H1 (cell line): ENCODE data around the gene TPP1. TPM values are rescaled to one million over a fixed set of nuclear protein-coding genes. Genes with fewer than 3 reads are reported as not detected.

Source experiments
- CTCF ChIA-PET: fragments of 300-600 bp; sonication (Branson Sonifier 250); formaldehyde crosslinking; loops from one replicate; lab custom pipeline; 2021; ENCODE audit not compliant: partially characterized antibody; lab: Charles Lee
- POLR2A ChIA-PET: fragments of 300-600 bp; sonication (Branson Sonifier 250); formaldehyde crosslinking; loops from one replicate; lab custom pipeline; 2021; ENCODE audit warnings: inconsistent platforms; ENCODE audit not compliant: partially characterized antibody; lab: Charles Lee
- DNase-seq, 2 experiments: peaks; one replicate each; pipeline versions ENCODE4 v3.0.0 to v3.0.0-alpha.2; 2010 to 2022; ENCODE audit warnings: low spot score in 2 of 2, low read depth in 1 of 2, mixed read lengths in 1 of 2
- FAIRE-seq: peaks from 2 replicates; lab custom pipeline; 2011; peaks lifted over from hg19 to GRCh38; lab: Jason Lieb, UNC
- H2AFZ ChIP-seq: 2 replicates; pipeline ENCODE4 v1.8.1; 2012; ENCODE audit warnings: low read length, inconsistent platforms
- H2AK5ac ChIP-seq: 2 replicates; pipeline ENCODE4 v1.6.1; 2013; ENCODE audit warnings: low read depth, low read length
- H2BK120ac ChIP-seq: replicated peaks from 2 replicates; pipeline ENCODE3; 2013; ENCODE audit warnings: low read depth, low read length, inconsistent platforms
- H2BK12ac ChIP-seq: 2 replicates; pipeline ENCODE4 v1.6.1; 2013; ENCODE audit warnings: low read depth, low read length
- H2BK15ac ChIP-seq: 2 replicates; pipeline ENCODE4 v1.6.1; 2013; ENCODE audit warnings: low read length
- H2BK20ac ChIP-seq: 2 replicates; pipeline ENCODE4 v1.6.1; 2013; ENCODE audit warnings: low read length
- H2BK5ac ChIP-seq: 2 replicates; pipeline ENCODE4 v1.6.1; 2013; ENCODE audit warnings: low read depth, low read length
- H3K14ac ChIP-seq: 2 replicates; pipeline ENCODE4 v1.6.1; 2013; ENCODE audit warnings: inconsistent platforms; ENCODE audit not compliant: insufficient read length
- H3K18ac ChIP-seq: 2 replicates; pipeline ENCODE4 v1.6.1; 2013; ENCODE audit warnings: low read length; ENCODE audit errors: extremely low read depth
- H3K23ac ChIP-seq: 2 replicates; pipeline ENCODE4 v1.6.1; 2013; ENCODE audit warnings: inconsistent platforms; ENCODE audit not compliant: insufficient read length
- H3K23me2 ChIP-seq: 2 replicates; pipeline ENCODE4 v1.6.1; 2013; ENCODE audit warnings: low read depth, low read length
- H3K27ac ChIP-seq: 2 replicates; pipeline ENCODE4 v1.6.1; 2011; ENCODE audit warnings: low read depth, low read length, inconsistent platforms
- H3K27me3 ChIP-seq, 4 experiments: replicated peaks in 1 of 4; 1 replicate in 1 of 4; 2 replicates in 3 of 4; pipeline versions ENCODE4 v1.6.1 to v1.8.1; 2011 to 2013; ENCODE audit warnings: low read length in 3 of 4, mild to moderate bottlenecking in 3 of 4, inconsistent platforms in 2 of 4, mixed read lengths in 2 of 4, moderate library complexity in 1 of 4; ENCODE audit not compliant: control insufficient read depth in 3 of 4, insufficient read depth in 3 of 4; ENCODE audit errors: extremely low read depth in 1 of 4
- H3K36me3 ChIP-seq, 4 experiments: 2 replicates each; pipeline versions ENCODE4 v1.6.1 to v1.8.1; 2011 to 2013; ENCODE audit warnings: mild to moderate bottlenecking in 4 of 4, low read length in 3 of 4, moderate library complexity in 2 of 4, control low read depth in 1 of 4, inconsistent platforms in 1 of 4; ENCODE audit not compliant: insufficient read depth in 4 of 4, control insufficient read depth in 2 of 4
- H3K4ac ChIP-seq: replicated peaks from 2 replicates; pipeline ENCODE3; 2013; ENCODE audit warnings: low read length, low read depth, mixed read lengths, inconsistent platforms; ENCODE audit not compliant: insufficient read length
- H3K4me1 ChIP-seq, 4 experiments: replicated peaks in 1 of 4; 1 replicate in 1 of 4; 2 replicates in 3 of 4; pipeline versions ENCODE4 v1.6.1 to v1.8.1; 2011 to 2013; ENCODE audit warnings: low read length in 3 of 4, inconsistent platforms in 2 of 4, mixed read lengths in 1 of 4; ENCODE audit not compliant: insufficient read depth in 4 of 4, control insufficient read depth in 3 of 4
- H3K4me2 ChIP-seq, 2 experiments: 2 replicates each; pipeline versions ENCODE4 v1.6.1 to v1.8.1; 2011 to 2013; ENCODE audit warnings: low read depth in 2 of 2, low read length in 2 of 2, control low read depth in 1 of 2, inconsistent platforms in 1 of 2, mild to moderate bottlenecking in 1 of 2; ENCODE audit not compliant: insufficient read depth in 1 of 2
- H3K4me3 ChIP-seq, 4 experiments: fragments of 200-600, 300-600 bp in 1 of 4; sonication (generic), shearing (Covaris generic), sonication (Bioruptor Twin) in 1 of 4; 2 replicates each; pipeline versions ENCODE4 v1.5.1 to v1.8.1; 2011 to 2016; ENCODE audit warnings: low read length in 4 of 4, low read depth in 3 of 4, control low read depth in 2 of 4, inconsistent platforms in 2 of 4, mild to moderate bottlenecking in 2 of 4, mixed read lengths in 1 of 4, moderate library complexity in 1 of 4; ENCODE audit not compliant: insufficient read depth in 2 of 4; ENCODE audit errors: extremely low read depth in 1 of 4
- H3K56ac ChIP-seq: replicated peaks from 2 replicates; pipeline ENCODE3; 2013; ENCODE audit warnings: low read depth, mild to moderate bottlenecking, mixed read lengths, low read length, inconsistent platforms; ENCODE audit not compliant: insufficient read length
- H3K79me1 ChIP-seq: 2 replicates; pipeline ENCODE4 v1.6.1; 2013; ENCODE audit warnings: low read depth, low read length, control low read depth
- H3K79me2 ChIP-seq, 2 experiments: 2 replicates each; pipeline versions ENCODE4 v1.6.1 to v1.8.1; 2012 to 2013; ENCODE audit warnings: low read length in 2 of 2, mild to moderate bottlenecking in 2 of 2, inconsistent platforms in 1 of 2; ENCODE audit not compliant: insufficient read depth in 2 of 2, control insufficient read depth in 1 of 2
- H3K9ac ChIP-seq, 4 experiments: replicated peaks in 1 of 4; 1 replicate in 1 of 4; 2 replicates in 3 of 4; pipeline versions ENCODE4 v1.6.1 to v1.8.1; 2011 to 2013; ENCODE audit warnings: low read depth in 3 of 4, low read length in 3 of 4, control low read depth in 2 of 4, mild to moderate bottlenecking in 2 of 4, moderate library complexity in 2 of 4, inconsistent platforms in 1 of 4; ENCODE audit errors: extremely low read depth in 1 of 4
- H3K9me3 ChIP-seq, 2 experiments: 2 replicates each; pipeline versions ENCODE4 v1.6.1 to v1.8.1; 2012 to 2013; ENCODE audit warnings: mild to moderate bottlenecking in 2 of 2, moderate library complexity in 2 of 2, control low read depth in 1 of 2, inconsistent platforms in 1 of 2, low read depth in 1 of 2, low read length in 1 of 2, mixed read lengths in 1 of 2; ENCODE audit not compliant: insufficient read depth in 2 of 2
- H4K20me1 ChIP-seq, 2 experiments: replicated peaks in 1 of 2; 2 replicates each; pipeline versions ENCODE3 to v1.8.1; 2011 to 2013; ENCODE audit warnings: inconsistent platforms in 2 of 2, low read length in 2 of 2, mild to moderate bottlenecking in 1 of 2; ENCODE audit not compliant: insufficient read depth in 2 of 2, control insufficient read depth in 1 of 2
- H4K5ac ChIP-seq: 2 replicates; pipeline ENCODE4 v1.6.1; 2013; ENCODE audit warnings: low read length, low read depth, mixed read lengths, inconsistent platforms; ENCODE audit not compliant: insufficient read length
- H4K8ac ChIP-seq: 2 replicates; pipeline ENCODE4 v1.8.0; 2013; ENCODE audit warnings: mild to moderate bottlenecking, moderate library complexity, low read length, inconsistent platforms; ENCODE audit not compliant: insufficient read depth; ENCODE audit errors: extremely low read depth
- H4K91ac ChIP-seq: replicated peaks from 2 replicates; pipeline ENCODE3; 2013; ENCODE audit warnings: low read length, mixed read lengths, inconsistent platforms; ENCODE audit not compliant: insufficient read length
- TAF1 ChIP-seq: IDR thresholded peaks from 2 replicates; pipeline ENCODE4 v1.6.1; 2011; ENCODE audit warnings: mild to moderate bottlenecking, low read depth, low read length
- WGBS, 2 experiments: shearing (Covaris generic) in 1 of 2; methylation state at CpG; one replicate each; pipeline versions ENCODE4 v1.1.6 to v1.1.7; 2013 to 2015; ENCODE audit warnings: low lambda C conversion rate in 2 of 2, mixed read lengths in 2 of 2, inconsistent platforms in 1 of 2, low coverage in 1 of 2, missing lambda C conversion rate in 1 of 2; ENCODE audit not compliant: insufficient replicate concordance in 2 of 2, insufficient coverage in 1 of 2, insufficient read length in 1 of 2; ENCODE audit errors: extremely low coverage in 1 of 2, missing lambda C conversion rate in 1 of 2; 5-methylcytosine and 5-hydroxymethylcytosine counted together
- polyA plus RNA-seq, 7 experiments: library from polyadenylated mRNA; depleted of rRNA in 3 of 7; stranded (reverse) in 5 of 7; unstranded in 2 of 7; fragments of >200 nt in 5 of 7; fragments of 200-250 nt in 2 of 7; gene quantifications; 1 replicate in 5 of 7; 2 replicates in 1 of 7; 4 replicates in 1 of 7; pipeline versions ENCODE4 v1.2.1 to v1.2.3, GENCODE V29; 2011 to 2013; ENCODE audit warnings: missing spikeins in 2 of 7, mixed read lengths in 2 of 7
- total RNA-seq: library from RNA; stranded (reverse); fragmentation: NEBNext Ultra II Directional; extraction: Animal tissue kit (Norgen Biotek cat#: 25700); gene quantifications from 2 replicates; pipeline ENCODE4 v1.2.1, GENCODE V29; 2021

TPP1 gene
- total and polyA plus RNA-seq, 2 of the 8 experiments (the other 6 are each of a cell fraction or from before 2014, with no cell fraction given): 36.1 to 77.5 TPM

DNA sequence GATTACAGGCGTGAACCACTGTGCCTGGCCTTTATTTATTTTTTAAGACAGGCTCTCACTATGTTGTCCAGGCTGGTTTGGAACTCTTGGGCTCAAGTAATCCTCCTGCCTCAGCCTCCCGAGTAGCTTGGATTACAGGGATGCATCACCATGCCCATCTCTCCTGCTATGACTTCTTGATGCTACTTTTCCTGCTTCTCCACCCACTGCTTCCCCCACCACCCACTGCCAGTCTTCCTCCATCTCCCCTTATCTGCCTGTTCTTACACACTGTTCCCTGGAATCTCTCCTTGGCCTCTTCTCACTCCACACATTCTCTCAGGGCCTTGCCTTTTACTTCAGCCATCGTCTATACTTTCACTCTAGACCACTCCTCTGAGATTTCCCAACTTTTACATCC, 17.3 kb upstream of the TPP1 start:
- Histone ChIP-seq H3K14ac (no peak overlapping the region), H3K27me3 (peaks cover 0 to 10% (median 6%) of the 10 kb centered on the region in 4 experiments; a peak in 6 of 7 replicates), H3K9me3 (no peaks in the 10 kb centered on the region), H4K20me1 (peaks cover 1 to 4% of the 10 kb centered on the region in 2 experiments), H3K36me3 (no peaks in the 10 kb centered on the region; a peak in 1 of 8 replicates), H2BK20ac (no peak overlapping the region), H4K8ac (no peak overlapping the region), H2BK120ac (no peak overlapping the region), H3K79me1 (no peaks in the 10 kb centered on the region), H2AK5ac (no peak overlapping the region), H2BK12ac (no peak overlapping the region), H3K4me1 (no peaks in the 10 kb centered on the region), H3K79me2 (no peaks in the 10 kb centered on the region), H4K91ac (no peak overlapping the region), H3K23me2 (no peaks in the 10 kb centered on the region), H3K23ac (no peak overlapping the region), H4K5ac (no peak overlapping the region), H3K4ac (no peak overlapping the region), H2AFZ (no peak overlapping the region), H2BK5ac (no peak overlapping the region), H3K4me2 (no peak overlapping the region), H3K56ac (no peak overlapping the region), H3K18ac (no peak overlapping the region), H3K9ac (no peak overlapping the region), H2BK15ac (no peak overlapping the region), H3K27ac (no peak overlapping the region), H3K4me3 (no peak overlapping the region)
- no peak for TF ChIP-seq TAF1
- WGBS, 2 experiments: 92% methylated on average over 3 of the region's 3 CpGs; no CpG with 5 or more reads in 1 of the 2 experiments
- no peak for FAIRE-seq
- DNase-seq: no peak
- ChIA-PET POLR2A (interaction anchor here (1.3 kb wide), 1 partner anchor 29 kb away, joined by 5 read pairs; no protein-coding TSS in a partner anchor), CTCF (interaction anchor here (1.4 kb wide), 1 partner anchor 67 kb away, joined by 3 read pairs; no protein-coding TSS in a partner anchor)
